GM19395 (cell line): ENCODE data around the gene SFT2D1.
A peak's percentile ranks its signal among the peaks of the same experiment; 100 is the strongest.

Experiments used
- ATAC-seq: cut with Tn5 transposase; IDR thresholded peaks from one replicate; pipeline ENCODE4 v1.9.1; 2021; ENCODE audit warnings: mild to moderate bottlenecking, moderate library complexity; ENCODE audit not compliant: unreplicated experiment

The SFT2D1 gene

DNA sequence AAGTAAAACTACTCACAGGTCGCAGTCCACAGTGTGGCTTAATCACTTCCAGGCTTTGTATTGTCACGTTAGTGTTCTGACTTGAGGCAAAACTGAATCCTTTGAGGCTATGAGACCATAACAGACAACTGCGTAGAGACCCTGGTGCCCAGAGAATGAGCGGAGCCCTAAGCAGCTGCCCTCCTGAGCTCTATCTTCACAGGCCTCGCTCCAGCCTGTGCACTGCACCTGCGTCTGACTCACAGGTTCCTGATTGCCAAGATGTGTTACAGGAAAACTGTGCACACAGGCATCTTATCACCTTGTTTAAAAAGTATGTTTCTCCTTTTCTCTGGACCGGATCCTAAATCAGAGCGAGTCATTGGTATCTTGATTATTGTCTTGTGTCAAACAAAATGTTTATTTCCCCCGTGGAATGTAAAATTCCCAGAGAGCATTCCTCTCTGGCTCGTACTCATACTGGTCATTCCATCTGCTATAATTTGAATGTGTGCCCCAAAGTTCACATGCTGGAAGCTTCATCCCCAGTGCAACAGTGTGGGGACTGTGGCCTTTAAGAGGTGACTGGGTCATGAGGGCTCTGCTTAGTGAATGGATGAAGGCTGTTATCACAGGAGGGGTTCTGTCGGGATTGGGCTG, 59.8 kb downstream of the SFT2D1 start:
- ATAC-seq: no peak

DNA sequence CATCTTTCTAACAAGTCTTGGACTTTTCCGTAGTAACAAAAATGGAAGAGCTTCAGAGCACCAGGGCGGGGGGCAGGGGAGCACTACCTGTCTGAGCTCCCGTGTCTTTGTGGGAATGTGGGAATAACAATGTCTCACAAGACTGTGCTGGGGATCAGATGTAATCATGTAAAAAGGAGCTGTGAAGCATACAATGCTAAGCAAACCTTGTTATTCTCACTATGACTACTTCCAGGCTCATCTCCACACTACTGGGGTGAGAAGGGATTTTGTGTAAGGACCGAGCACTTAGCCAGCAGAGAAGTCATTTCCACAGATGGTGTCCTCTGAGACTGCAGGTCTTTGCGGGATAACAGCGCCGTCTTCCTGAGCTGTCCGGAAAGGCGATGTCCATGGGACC, 61.2 kb downstream of the SFT2D1 start:
- ATAC-seq: no peak

DNA sequence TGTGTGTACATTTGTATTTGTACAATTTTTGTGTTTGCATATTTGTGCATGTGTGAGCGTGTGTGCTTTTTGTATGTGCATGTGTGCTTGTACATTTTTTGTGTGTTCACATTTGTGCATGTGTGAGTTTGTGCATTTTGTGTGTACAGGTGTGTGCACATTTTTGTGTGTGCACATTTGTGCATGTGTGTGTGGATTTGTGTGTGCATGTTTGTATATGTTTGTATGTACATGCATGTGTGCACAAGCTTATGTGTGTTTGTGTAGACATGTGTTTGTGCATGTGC, 63.0 kb downstream of the SFT2D1 start:
- ATAC-seq: no peak

DNA sequence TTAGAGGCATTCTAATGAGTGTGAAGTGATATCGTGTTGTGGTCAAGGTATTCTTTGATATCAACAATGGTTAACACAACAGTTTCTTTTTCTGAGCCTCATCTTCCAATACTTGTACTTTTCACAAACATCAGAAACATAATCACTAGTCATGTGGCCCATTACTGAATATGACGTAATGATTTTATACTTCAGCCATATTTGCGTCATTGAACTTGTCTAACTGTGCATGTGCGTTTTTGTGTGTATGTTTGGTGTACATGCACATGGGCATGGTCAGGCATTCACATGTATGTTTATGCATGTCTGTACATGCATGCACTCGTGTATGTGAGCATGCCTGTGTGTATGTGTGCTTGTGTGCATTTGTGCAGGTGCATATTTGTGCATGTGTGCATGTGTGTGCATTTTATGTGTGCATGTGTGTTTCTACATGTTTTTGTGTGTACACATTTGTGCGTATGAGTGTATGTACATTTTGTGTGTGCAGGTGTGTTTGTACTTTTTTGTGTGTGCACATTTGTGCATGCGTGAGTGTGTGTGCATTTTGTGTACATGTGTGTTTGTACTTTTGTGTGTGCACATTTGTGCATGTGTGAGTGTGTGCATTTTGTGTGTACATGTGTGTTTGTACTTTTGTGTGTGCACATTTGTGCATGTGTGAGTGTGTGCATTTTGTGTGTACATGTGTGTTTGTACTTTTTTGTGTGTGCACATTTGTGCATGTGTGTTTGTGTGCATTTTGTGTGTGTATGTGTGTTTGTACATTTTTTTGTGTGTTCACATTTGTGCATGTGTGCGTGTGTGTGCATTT, 63.6 kb downstream of the SFT2D1 start:
- no peak for ATAC-seq

DNA sequence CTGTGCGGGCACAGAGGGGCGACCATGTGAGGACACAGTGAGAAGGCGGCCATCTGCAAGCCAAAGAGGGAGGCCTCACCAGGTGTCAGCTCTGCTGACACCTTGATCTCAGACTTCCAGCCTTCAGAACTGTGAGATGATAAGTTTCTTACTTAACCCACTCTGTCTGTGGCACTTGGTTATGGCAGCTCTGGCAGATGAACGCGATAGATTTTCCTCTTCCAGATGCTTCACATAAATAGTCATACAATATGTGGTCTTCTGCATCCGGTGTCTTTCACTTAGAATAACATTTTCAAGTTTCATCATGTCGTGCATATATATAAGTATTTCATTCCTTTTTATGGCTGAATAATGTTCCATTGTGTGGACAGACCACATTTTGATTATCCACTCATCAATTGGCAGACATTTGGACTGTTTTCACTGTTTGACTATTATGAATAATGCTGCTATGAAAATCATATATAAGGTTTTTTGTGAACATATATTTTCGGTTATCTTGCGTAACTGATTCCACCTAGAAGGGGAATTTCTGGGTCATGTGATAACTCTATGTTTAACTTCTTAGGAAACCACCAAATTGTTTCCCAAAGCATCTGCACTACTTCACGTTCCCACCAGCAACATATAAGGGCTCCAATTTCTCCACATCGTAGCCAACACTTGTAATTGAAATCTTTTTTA, 64.3 kb downstream of the SFT2D1 start:
- no peak for ATAC-seq

DNA sequence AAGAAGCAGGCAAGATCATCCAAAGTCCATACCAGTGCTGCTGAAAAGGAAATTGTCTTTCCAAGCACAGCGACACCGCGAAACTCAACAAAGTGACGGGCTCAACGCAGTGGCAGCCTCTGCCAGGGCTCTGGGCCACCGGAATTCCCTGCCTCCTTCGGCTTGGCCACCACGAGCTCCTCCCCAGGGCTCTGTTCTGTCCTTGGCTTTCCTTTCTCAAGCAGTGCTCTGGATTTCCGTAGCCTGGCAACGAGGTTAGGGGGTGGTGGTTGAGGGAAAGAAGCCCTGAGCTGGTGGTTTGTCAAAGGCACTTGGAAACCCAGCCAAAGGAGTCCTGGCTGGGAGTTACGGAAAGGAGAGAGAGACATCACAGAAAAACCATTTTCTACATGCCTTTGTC, 65.3 kb downstream of the SFT2D1 start:
- no peak for ATAC-seq

DNA sequence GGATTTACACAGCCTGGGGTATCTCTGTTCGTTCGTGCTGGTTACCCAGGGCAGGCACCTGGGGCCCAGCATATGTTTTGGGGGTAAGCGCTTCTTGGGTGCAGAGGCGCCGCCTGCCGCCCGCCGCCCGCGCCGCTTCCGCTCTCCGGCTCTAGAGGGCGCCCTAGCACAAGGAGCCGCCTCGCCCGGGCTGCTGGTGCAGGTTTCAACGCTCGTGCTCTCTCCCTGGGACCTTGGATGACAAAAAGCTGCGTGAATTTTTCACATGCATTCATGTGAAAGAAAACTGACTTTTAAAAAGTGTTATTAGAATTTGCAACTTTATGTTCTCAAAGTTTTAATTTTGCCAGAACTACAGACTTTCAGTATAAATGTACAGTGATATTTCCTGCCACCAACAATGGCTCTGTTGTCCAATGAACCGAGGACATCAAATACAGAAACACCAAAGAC, 66.6 kb downstream of the SFT2D1 start:
- peak; percentile 92 for ATAC-seq

DNA sequence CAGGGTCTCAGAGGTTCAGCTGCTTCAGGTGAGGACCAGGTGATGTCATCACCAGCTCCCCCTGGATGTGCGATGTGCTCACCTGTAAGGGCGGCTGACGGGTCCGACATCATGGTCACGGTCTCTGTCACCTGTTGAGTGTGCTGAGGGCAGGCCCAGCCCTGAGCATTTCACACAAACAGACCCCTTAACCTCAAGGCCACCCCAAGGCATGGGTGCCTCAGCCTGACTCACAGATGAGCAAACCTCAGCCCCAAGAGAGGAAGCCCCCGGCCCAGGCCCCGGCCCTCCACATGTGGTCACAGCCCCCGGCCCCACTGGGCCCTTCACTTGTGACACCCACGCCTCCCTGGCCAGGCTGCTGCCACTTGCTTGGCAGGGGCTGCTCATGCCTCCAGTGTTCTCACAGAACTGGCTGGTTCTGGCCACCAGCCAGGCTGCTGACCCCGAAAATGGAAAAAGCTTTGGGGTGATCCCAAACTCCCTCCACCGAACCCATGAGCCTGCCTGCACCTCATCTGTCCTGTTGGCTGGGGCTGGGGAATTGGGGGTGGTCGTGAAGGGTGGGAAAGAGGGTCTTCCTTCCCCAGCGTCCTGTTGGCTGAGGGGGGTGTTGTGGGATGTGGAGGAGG, 67.5 kb downstream of the SFT2D1 start:
- no peak for ATAC-seq

DNA sequence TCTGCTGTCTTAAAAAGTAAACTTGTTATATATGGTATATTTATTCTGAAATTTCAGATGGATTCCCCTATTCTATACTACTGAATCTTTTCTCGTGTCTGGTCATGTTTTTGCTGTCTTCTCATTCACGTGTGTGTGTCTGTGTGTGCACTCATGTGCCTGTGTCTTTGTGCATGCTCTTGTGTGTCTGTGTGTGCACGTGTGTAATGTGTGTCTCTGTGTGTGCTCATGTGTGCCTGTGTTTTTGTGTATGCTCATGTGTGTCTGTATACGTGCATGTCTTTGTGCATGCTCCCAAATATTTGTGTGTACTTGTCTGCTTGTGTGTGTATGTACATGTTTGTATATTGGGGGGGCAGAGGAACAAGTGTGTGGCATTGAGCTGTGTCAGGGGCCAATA, 68.2 kb downstream of the SFT2D1 start:
- ATAC-seq: no peak

DNA sequence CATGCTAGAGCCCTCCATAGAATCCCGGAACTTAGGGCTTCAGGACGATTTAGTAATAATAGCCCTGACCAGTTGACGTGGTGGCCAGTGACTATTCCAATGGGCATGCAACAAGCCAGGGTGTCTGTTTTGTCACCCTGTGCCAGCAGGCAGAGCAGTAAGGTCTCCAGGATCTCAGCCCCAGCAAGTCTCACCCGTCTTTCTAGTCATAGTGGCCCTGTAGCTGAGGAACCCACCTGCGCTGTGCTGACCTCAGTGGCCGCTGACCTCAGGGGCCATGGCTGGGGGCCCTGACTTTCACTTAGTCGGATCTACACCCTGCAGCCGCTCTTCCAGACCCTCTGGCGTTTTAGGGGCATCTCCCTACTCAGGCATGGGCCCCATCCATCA, 71.0 kb downstream of the SFT2D1 start:
- no peak for ATAC-seq

DNA sequence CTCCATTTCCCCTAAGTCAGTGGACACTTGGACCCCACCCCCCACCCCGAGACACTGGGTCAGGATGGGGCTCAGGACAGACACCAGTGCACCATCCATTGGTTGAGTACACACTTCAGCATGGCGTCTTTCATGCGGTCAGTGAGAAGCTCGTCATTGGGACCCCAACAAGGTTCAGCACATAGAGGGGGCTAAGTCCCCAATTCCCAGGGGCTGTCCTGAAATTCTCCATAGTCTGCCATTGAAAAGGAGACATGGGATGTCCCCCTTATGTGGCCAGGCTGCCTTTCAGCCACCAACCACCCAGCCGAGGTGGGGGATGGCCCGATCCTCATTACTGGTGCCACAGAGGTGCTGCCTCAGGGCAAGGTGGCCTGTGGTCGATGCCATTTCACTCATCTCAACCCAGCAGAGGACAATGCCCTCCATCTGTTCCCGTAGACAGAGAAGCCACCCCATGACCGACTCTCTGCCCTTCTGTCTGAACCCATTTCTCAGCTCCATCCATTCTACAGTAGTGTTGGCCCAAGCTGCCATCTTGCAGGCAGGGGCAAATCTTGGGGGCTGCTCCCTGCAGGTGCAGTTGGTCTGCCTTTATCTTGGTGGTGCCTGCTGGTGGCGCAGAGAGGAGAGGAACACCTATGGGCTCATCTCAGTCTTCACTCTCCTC, 71.5 kb downstream of the SFT2D1 start:
- ATAC-seq: no peak
